ENCODE results near the gene COMMD8.

DNA sequence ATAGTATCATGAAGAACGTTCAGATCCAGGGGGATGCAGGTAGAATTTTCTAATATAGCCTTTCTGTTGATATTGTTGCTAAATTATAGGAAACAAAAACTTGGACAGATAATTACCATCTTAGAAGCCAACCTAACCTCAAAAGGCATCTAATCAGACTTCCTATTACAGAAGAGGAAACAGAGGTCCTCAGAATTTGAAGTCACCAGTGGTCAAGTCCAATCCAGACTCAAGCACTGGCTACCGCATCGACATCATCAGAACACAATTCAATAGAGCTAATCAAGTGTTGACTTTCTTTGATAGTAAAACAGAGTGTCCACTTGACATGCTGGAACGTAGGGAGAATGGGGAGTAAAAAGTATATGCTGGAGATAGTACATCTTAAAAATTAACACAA is 11.3 kb upstream of the COMMD8 start:
- TF ChIP-seq, protein P1, sequence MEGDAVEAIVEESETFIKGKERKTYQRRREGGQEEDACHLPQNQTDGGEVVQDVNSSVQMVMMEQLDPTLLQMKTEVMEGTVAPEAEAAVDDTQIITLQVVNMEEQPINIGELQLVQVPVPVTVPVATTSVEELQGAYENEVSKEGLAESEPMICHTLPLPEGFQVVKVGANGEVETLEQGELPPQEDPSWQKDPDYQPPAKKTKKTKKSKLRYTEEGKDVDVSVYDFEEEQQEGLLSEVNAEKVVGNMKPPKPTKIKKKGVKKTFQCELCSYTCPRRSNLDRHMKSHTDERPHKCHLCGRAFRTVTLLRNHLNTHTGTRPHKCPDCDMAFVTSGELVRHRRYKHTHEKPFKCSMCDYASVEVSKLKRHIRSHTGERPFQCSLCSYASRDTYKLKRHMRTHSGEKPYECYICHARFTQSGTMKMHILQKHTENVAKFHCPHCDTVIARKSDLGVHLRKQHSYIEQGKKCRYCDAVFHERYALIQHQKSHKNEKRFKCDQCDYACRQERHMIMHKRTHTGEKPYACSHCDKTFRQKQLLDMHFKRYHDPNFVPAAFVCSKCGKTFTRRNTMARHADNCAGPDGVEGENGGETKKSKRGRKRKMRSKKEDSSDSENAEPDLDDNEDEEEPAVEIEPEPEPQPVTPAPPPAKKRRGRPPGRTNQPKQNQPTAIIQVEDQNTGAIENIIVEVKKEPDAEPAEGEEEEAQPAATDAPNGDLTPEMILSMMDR (IDR thresholded peaks at IDR 0.05 in 8 of 11, conservative IDR thresholded peaks at IDR 0.05 in 3 of 11), result no peak
- TF ChIP-seq POLR2A (IDR thresholded peaks at IDR 0.05), result no peak

Data from spleen (tissue), 7 donors.